Lung microvascular endothelial cell (primary cell): Measurements from ENCODE around the gene ZDHHC7. TPM values are rescaled to one million over a fixed set of nuclear protein-coding genes. Genes with fewer than 3 reads are reported as not detected.

ENCODE experiments used
- DNase-seq, 2 donors: peaks; one replicate each; pipeline versions ENCODE4 v3.0.0 to v3.0.0-alpha.2; 2010; ENCODE audit warnings: low read depth in 2 of 2
- total RNA-seq: library from RNA; depleted of rRNA; stranded (reverse); fragments of >200 nt; gene quantifications from 2 replicates; pipeline ENCODE4 v1.2.1, GENCODE V29; 2014

The ZDHHC7 gene
- total RNA-seq, 1 donor from 2014 or later = 32.9 TPM

GRCh38 chr16:84996365-84996764 is 15.0 kb downstream of the ZDHHC7 start:
- no peak for DNase-seq

- DNase-seq = no peak
Observed at GRCh38 chr16:84995663-84996062, 15.7 kb downstream of the ZDHHC7 start.

DNA sequence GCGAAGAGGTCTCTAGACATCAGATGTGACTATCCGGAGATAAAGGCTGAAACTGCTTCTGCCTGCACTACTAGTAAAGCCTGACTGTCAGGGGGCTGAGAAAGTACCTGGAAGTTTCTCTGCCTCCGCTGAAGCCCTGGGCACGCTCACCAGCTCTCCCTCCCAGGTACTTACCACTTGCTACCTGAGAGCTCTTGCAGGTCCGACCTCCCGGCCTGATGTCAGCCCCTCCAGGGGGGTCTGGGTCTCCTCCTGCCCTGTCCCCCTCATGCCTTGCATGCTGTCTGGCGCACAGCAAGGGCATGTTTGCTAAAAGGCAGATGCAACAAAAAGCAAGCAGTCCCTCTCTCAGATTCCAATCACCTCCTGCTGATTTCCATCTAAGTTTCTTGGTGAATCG is 17.4 kb downstream of the ZDHHC7 start:
- no peak for DNase-seq

DNA sequence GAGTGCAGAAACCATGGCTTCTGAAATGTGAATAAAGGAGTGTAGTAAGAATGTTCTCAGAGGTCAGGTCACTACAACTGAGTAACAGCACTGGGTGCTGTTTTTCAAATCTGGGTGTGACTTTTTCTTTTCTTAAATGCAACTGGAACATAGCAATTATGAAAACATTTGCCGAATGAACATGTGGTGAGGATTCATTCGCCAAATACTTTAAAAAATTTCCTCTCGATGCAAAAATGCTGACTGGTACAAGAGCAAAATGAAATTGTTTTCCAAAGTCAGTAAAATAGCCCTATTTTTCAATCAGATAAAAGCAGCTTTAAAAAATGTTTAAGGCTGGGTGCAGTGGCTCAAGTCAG is 18.6 kb downstream of the ZDHHC7 start:
- DNase-seq = no peak

DNA sequence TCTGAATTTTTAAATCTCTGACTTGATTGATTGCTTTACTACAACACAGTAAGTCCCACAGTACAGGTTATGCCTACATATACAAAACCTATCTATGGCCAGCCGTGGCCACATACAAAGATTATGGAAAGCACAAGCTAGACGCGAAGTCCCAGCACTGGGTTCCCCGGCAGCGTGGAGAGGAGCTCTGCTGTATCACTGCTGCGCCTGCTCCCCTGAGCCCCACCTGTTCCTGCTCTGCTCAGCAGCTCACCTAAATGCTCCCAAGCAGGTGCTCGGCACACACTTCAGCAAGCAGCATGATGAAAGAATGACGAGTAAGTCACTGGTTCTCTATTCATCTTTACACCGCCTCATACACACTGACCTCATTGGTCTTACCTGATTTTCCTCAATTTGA is 20.6 kb downstream of the ZDHHC7 start:
- DNase-seq = no peak

DNA sequence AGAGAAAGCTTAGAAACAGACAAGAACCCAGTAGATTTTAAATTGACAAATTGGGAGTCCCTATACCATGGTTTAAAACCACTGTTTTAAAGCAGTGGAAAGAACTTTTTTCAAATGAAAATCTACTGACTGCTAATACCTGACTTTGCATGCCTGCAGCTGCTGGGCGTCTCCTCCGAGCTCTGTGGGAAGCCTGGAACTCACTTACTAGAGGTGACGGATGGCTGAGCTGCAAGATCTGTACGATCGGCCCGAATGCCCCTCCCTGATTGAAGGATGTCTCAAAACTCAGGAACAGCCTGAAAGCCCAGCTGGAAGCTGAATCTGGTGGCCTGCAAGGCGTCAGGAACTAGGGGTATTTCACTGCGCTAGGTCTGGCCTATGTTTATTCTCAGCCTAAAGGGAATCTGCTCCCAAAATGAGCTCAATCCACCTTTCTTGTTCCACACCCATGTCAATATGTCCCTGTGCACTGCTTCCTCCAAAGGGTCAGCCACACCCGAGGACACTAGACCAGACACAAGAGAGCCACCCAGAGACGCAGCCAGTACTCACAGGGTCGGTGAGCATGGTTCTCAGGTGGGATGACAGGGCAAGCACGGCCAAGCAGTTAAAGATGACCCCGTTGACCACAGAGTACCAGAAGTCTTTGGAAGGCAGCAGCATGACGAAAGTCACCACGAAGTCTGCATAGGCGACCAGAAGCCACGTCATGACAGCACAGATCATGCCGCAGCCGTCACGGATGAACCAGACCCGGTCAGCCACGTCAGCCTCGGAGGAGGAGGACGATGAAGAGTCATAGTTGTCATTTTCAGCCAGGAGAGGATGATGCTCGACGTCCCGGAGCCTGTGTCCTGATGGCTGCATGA is 21.4 kb downstream of the ZDHHC7 start:
- no peak for DNase-seq

GRCh38 chr16:84988328-84989080 is 22.8 kb downstream of the ZDHHC7 start:
- DNase-seq = no peak

- no peak for DNase-seq
Observed at GRCh38 chr16:84986879-84987278, 24.5 kb downstream of the ZDHHC7 start.

- no peak for DNase-seq
Observed at GRCh38 chr16:84986102-84986501, 25.2 kb downstream of the ZDHHC7 start.

- peak in 1 of 2 donors; percentile 22 for DNase-seq
Observed at GRCh38 chr16:84985079-84986065, 26.0 kb downstream of the ZDHHC7 start.

- no peak for DNase-seq
Observed at GRCh38 chr16:84982434-84982833, 28.9 kb downstream of the ZDHHC7 start.

GRCh38 chr16:84979516-84979915 is 31.8 kb downstream of the ZDHHC7 start:
- no peak for DNase-seq

DNA sequence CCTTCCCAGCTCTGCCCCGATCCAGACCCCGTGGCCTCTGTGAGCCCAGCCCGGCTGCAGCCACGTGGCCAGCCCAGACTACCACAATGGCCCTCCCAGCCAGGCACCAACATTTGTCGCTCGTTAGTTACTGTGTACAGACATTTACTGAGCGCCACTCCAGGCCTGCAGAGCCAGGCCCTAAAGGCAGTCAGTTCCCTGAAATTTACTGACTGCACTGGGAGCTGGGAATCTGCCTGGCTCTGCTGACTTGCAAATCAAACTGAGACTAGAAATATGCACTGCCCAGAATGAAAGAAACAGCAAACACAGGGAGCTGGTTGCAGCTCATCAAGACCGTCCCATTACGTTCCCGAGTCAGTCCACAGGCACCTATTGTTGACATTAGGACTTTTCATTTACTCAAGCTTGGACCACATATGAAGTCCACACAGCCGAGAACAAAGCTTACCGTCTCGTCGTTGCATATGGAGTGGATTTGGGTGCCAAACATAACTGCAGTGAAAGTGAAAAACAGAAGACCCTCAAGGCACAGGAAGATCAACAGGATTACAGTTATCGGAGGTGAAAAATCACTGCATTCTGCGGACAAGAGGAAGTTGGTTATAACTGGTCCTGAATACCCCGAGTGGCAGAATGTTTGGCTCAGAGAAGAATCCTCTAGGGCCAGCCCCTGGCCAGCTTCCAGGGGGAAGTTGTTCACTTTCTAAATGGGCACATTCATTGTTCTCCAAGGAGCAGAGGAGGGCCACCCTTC is 34.5 kb downstream of the ZDHHC7 start:
- DNase-seq = peak in 1 of 2 donors; percentile 60

DNA sequence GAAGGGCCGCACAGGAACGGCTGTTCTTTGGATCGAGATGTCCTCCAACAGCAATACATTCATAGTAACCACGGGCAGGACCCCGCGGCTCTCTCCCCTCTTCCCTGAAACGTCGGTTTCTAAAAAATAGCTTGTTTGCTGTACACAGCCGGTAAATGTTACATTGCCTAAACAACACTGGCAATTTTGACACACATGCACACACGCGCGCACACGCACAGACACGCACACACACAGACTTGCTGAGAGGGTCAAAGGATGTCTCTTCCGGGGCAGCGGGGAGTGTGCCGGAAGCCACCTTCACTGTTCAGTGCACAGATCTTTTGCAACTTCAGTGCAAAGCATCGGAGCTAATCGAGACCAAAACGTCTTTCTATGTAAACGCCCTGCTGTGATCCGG is 35.8 kb downstream of the ZDHHC7 start:
- DNase-seq = no peak

DNA sequence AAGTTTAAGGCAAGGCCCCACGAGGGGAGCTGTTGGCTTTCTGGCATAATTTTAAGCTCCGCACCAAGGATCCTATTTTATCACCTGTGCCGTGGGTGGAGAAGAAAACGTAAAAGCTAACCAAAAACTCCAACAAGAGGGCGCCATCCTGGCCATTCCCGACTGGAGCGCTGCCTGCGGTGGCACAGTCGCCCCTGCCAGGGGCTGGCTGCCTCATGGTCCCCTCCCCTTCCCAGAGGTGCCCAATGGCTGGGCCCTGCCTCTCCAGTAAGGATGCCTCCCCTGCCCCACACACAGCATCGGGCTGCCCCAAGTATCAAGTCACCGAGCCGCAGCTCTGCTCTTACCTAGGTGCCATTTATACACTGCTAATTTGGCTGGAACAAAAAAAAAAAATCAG is 36.3 kb downstream of the ZDHHC7 start:
- no peak for DNase-seq

DNA sequence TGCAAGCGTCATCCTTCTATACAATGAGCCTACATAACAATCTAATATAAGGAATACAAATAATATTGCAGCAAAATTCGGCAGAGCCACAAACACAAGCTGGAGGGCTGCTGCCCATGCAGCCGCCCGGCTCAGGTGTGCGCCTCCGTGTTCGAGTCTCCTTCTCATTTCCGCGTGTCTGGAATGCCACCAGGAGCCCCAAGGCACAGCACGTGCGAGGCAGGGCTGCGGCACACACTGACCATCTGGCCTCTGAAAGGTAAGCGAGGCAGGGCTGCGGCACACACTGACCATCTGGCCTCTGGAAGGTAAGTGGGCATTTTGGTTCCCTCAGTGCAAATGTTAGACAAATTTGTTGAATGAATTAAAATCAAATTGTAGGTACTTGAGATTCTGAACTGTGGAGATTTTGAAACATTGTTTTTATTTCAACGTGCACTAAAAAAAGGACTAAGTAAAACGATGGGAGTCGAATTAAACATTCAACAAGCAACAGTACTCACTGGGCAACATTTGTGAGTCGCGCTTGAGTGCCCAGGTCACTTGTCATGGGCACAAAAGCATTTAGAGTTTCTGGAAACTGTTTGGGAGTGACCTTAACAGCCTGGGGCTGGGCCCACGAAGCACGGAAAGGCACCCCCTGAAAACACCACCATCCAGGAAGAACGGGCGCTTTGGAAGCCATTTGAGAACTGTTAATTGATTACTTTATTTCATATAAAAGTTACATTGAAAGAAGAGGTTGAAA is 37.4 kb downstream of the ZDHHC7 start:
- no peak for DNase-seq

DNA sequence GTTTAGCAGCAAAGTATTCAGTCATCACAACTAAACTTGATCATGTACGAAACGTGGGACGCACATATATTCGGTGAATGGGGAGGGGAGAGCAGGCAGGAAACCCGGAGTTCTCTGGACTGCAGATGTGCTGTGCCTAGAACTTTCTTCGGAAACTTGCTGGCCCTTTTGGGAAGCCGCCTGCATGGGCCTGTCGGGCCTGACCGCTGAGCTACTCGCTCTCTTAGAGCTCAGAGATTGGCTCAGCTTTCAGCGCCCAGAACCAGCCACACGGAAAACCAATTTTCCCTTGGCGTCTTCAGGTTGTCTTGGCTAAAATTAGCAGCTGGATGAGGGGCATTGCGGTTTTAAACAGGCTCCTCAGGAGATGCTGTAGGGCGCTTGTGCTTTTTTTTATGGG is 38.1 kb downstream of the ZDHHC7 start:
- DNase-seq = no peak

- DNase-seq = peak; percentile 85 to 87
Observed at GRCh38 chr16:84970447-84971127, 40.7 kb downstream of the ZDHHC7 start.

- no peak for DNase-seq
Observed at GRCh38 chr16:84967828-84968227, 43.5 kb downstream of the ZDHHC7 start.
